ENCODE data around the gene DCBLD2.

- TF ChIP-seq CTCF (IDR thresholded peaks at IDR 0.05) (no peak), POLR2AphosphoS5 (IDR thresholded peaks at IDR 0.05) (no peak)
Observed at GRCh38 chr3:98885851-98886250, 15.6 kb downstream of the DCBLD2 start.

Data from prostate gland (tissue), 2 donors.